Lung (tissue), 12 donors: ENCODE data around the gene SLC44A1. TPM values are rescaled to one million over a fixed set of nuclear protein-coding genes. Genes with fewer than 3 reads are reported as not detected.

Source experiments
- ATAC-seq: fragments of 200-7000 bp; cut with Tn5 transposase; one replicate; pipeline ENCODE4 v1.9.1; 2020; ENCODE audit warnings: moderate number of reproducible peaks; ENCODE audit not compliant: insufficient read depth, low FRiP score
- DNase-seq, 3 donors: peaks; one replicate each; pipeline ENCODE4 v3.0.0-alpha.2; 2013 to 2017
- H3K27ac ChIP-seq, 2 donors: one replicate each; pipeline ENCODE4 v1.5.1; 2013; ENCODE audit warnings: mild to moderate bottlenecking in 2 of 2, moderate library complexity in 2 of 2, control low read depth in 1 of 2, inconsistent platforms in 1 of 2, low read depth in 1 of 2, low read length in 1 of 2
- H3K27me3 ChIP-seq, 3 donors: one replicate each; pipeline ENCODE4 v1.5.1; 2013; ENCODE audit warnings: low read length in 2 of 3; ENCODE audit not compliant: control insufficient read depth in 3 of 3, insufficient read depth in 3 of 3
- H3K36me3 ChIP-seq, 4 donors: one replicate each; pipeline ENCODE4 v1.5.1; 2013; ENCODE audit warnings: low read length in 4 of 4, mild to moderate bottlenecking in 1 of 4, moderate library complexity in 1 of 4; ENCODE audit not compliant: control insufficient read depth in 4 of 4, insufficient read depth in 4 of 4
- H3K4me1 ChIP-seq, 5 donors: one replicate each; pipeline ENCODE4 v1.5.1; 2013; ENCODE audit warnings: low read length in 5 of 5, mild to moderate bottlenecking in 2 of 5, moderate library complexity in 1 of 5; ENCODE audit not compliant: control insufficient read depth in 5 of 5, insufficient read depth in 5 of 5
- H3K4me3 ChIP-seq: one replicate; pipeline ENCODE4 v1.5.1; 2013; ENCODE audit warnings: mild to moderate bottlenecking, control low read depth, moderate library complexity
- H3K9ac ChIP-seq, 2 donors: one replicate each; pipeline ENCODE4 v1.5.1; 2013; ENCODE audit warnings: low read length in 2 of 2, control low read depth in 1 of 2; ENCODE audit not compliant: insufficient read depth in 1 of 2
- H3K9me3 ChIP-seq, 4 donors: one replicate each; pipeline ENCODE4 v1.5.1; 2013; ENCODE audit warnings: low read length in 3 of 4, mild to moderate bottlenecking in 1 of 4, moderate library complexity in 1 of 4; ENCODE audit not compliant: control insufficient read depth in 4 of 4, insufficient read depth in 3 of 4
- WGBS, 2 donors: extraction: QIAGEN DNeasy Blood & Tissue Kit; methylation state at CpG; one replicate each; pipeline ENCODE4 v1.1.7; 2013; 5-methylcytosine and 5-hydroxymethylcytosine counted together
- polyA plus RNA-seq, 2 donors: library from polyadenylated mRNA; stranded (reverse); fragments of 200-250 nt; gene quantifications; one replicate each; pipeline ENCODE4 v1.2.1, GENCODE V29; 2013
- total RNA-seq, 2 donors: library from RNA; depleted of rRNA in 1 of 2; stranded (reverse); fragments of >200 nt in 1 of 2; gene quantifications; one replicate each; pipeline ENCODE4 v1.2.1, GENCODE V29; 2014 to 2021
- TF ChIP-seq, protein P1 (sequence below): IDR thresholded peaks from 2 replicates; pipeline ENCODE4 v1.5.1; 2012; ENCODE audit warnings: mild to moderate bottlenecking; ENCODE audit errors: control extremely low read depth, extremely low read depth
- donor health status: control.
- donor health status: control.
- donor health status: Bipolar disorder and iron deficiency.
- donor health status: healthy.
- donor health status: DM: yes; HTN: yes; CAD: no.

Gene SLC44A1
- total and polyA plus RNA-seq, 4 donors: 13.0 to 61.7 (median 33.8) TPM

DNA sequence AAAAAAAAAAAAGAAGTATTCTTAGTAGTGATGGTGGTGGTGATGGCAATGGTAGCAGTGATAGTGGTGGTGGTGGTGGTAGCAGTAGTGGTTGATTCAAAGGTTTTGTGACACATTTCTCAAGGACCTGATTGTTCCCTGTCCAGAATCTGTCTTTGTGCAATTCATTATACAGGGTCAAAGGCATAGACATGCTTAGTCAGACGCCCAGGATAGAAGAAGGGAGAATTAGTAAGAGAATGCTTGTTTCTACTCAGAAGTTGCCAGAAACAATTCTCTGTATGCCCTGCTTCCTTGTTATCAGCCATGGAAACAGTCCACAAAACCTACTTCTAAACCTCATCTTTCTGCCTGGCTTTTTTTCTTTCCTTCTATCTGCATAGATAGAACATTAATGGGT is 89.4 kb downstream of the SLC44A1 start:
- Histone ChIP-seq H3K9ac (no peak overlapping the region), H3K9me3 (no peaks in the 10 kb centered on the region), H3K27ac (no peak overlapping the region), H3K4me1 (peaks cover 0 to 6% (median 3%) of the 10 kb centered on the region in 5 donors), H3K4me3 (no peak overlapping the region), H3K36me3 (peaks cover 2 to 12% (median 7%) of the 10 kb centered on the region in 4 donors), H3K27me3 (no peaks in the 10 kb centered on the region)
- TF ChIP-seq, protein P1, sequence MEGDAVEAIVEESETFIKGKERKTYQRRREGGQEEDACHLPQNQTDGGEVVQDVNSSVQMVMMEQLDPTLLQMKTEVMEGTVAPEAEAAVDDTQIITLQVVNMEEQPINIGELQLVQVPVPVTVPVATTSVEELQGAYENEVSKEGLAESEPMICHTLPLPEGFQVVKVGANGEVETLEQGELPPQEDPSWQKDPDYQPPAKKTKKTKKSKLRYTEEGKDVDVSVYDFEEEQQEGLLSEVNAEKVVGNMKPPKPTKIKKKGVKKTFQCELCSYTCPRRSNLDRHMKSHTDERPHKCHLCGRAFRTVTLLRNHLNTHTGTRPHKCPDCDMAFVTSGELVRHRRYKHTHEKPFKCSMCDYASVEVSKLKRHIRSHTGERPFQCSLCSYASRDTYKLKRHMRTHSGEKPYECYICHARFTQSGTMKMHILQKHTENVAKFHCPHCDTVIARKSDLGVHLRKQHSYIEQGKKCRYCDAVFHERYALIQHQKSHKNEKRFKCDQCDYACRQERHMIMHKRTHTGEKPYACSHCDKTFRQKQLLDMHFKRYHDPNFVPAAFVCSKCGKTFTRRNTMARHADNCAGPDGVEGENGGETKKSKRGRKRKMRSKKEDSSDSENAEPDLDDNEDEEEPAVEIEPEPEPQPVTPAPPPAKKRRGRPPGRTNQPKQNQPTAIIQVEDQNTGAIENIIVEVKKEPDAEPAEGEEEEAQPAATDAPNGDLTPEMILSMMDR: no peak
- no peak for DNase-seq
- 90% methylated on average over 1 of the region's 1 CpG for WGBS, 2 donors
- no peak for ATAC-seq

DNA sequence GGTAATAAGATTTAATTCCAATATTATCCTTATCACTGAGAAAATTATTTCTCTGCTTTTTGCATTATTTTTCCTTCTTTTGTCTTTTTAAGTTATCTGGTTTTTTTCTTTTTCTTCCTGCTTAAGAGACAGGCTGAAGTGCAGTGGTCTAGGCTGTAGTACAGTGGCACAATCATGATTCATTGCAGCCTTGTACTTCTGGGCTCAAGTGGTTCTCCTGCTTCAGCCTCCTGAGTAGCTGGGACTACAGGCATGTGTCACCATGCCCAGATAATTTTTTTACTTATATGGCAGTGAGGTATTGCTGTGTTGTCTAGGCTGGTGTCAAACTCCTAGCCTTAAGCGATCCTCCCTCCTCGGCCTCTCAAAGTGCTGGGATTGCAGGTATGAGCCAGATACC is 93.9 kb downstream of the SLC44A1 start:
- Histone ChIP-seq H3K36me3 (peaks cover 2 to 15% (median 9%) of the 10 kb centered on the region in 4 donors), H3K27ac (no peak overlapping the region), H3K4me1 (peaks cover 0 to 3% (median 0%) of the 10 kb centered on the region in 5 donors), H3K27me3 (no peaks in the 10 kb centered on the region), H3K4me3 (no peak overlapping the region), H3K9ac (no peak overlapping the region), H3K9me3 (no peaks in the 10 kb centered on the region)
- TF ChIP-seq, protein P1: no peak
- DNase-seq (no peak), ATAC-seq (no peak)
- WGBS, 2 donors: 94 to 98% methylated on average over 2 of the region's 2 CpGs

DNA sequence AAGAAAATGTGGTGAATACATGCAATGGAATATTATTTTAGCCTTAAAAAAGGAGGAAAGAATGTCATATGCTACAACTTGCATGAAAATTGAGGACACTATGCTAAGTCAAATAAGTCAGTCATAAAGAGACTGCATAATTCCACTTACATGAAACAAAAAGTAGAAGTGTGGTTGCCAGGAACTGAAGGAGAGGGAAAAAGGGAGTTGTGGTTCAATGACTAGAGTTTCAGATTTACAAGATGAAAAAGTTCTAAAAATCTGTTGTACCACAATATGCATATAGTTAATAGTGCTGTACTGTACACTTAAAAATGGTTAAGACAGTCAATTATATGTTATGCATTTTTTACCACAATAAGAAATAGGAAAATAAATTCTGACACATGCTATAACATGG is 95.4 kb downstream of the SLC44A1 start:
- TF ChIP-seq, protein P1: no peak
- no peak for DNase-seq
- Histone ChIP-seq H3K27ac (no peak overlapping the region), H3K36me3 (peaks cover 2 to 17% (median 9%) of the 10 kb centered on the region in 4 donors), H3K9ac (no peak overlapping the region), H3K4me3 (no peak overlapping the region), H3K4me1 (peaks cover 0 to 3% (median 0%) of the 10 kb centered on the region in 5 donors), H3K27me3 (no peaks in the 10 kb centered on the region), H3K9me3 (no peaks in the 10 kb centered on the region)
- ATAC-seq: no peak
